Smooth muscle cell (in vitro differentiated cells): ENCODE results near the gene WWP2. TPM values are rescaled to one million over a fixed set of nuclear protein-coding genes. Genes with fewer than 3 reads are reported as not detected.
A peak's percentile ranks its signal among the peaks of the same experiment; 100 is the strongest.

Source experiments
- DNase-seq: peaks from one replicate; lab custom pipeline; 2025; ENCODE audit not compliant: unreplicated experiment; lab: John Stamatoyannopoulos, UW
- H2AFZ ChIP-seq: fragments of 200-600 bp; sonication (generic); 2 replicates; pipeline ENCODE4 v1.6.0; 2016; ENCODE audit warnings: antibody characterized with exemption, low read depth, mild to moderate bottlenecking
- H3F3A ChIP-seq: fragments of 200-600 bp; sonication (generic); 2 replicates; pipeline ENCODE4 v1.6.0; 2017; ENCODE audit warnings: antibody characterized with exemption, low read depth
- H3K27ac ChIP-seq: fragments of 200-600 bp; sonication (generic); 2 replicates; pipeline ENCODE4 v1.5.1; 2016; ENCODE audit warnings: low read depth, mild to moderate bottlenecking
- H3K27me3 ChIP-seq: fragments of 200-600 bp; sonication (generic); 2 replicates; pipeline ENCODE4 v1.6.1; 2016; ENCODE audit warnings: low read depth, mild to moderate bottlenecking
- H3K36me3 ChIP-seq: fragments of 200-600 bp; sonication (generic); 2 replicates; pipeline ENCODE4 v1.5.1; 2016; ENCODE audit warnings: low read depth
- H3K4me1 ChIP-seq: fragments of 200-600 bp; sonication (generic); 2 replicates; pipeline ENCODE4 v1.5.1; 2016; ENCODE audit warnings: low read depth
- H3K4me2 ChIP-seq: fragments of 200-600 bp; sonication (generic); 2 replicates; pipeline ENCODE4 v1.6.0; 2016; ENCODE audit warnings: mild to moderate bottlenecking
- H3K4me3 ChIP-seq: fragments of 200-600 bp; sonication (generic); 2 replicates; pipeline ENCODE4 v1.5.1; 2016; ENCODE audit warnings: mild to moderate bottlenecking
- H3K79me2 ChIP-seq: fragments of 200-600 bp; sonication (generic); 2 replicates; pipeline ENCODE4 v1.6.0; 2016; ENCODE audit warnings: low read depth, mild to moderate bottlenecking
- H3K9ac ChIP-seq: fragments of 200-600 bp; sonication (generic); 2 replicates; pipeline ENCODE4 v1.6.0; 2016; ENCODE audit warnings: low read depth
- H3K9me3 ChIP-seq: fragments of 200-600 bp; sonication (generic); replicated peaks from 2 replicates; pipeline ENCODE4 v1.5.1; 2016; ENCODE audit warnings: low read depth
- H4K20me1 ChIP-seq: fragments of 200-600 bp; sonication (generic); 2 replicates; pipeline ENCODE4 v1.6.0; 2016; ENCODE audit warnings: low read depth
- WGBS: methylation state at CpG from one replicate; pipeline ENCODE4 v1.1.7; 2016; ENCODE audit warnings: low lambda C conversion rate; 5-methylcytosine and 5-hydroxymethylcytosine counted together
- polyA plus RNA-seq: library from polyadenylated mRNA; unstranded; fragments of >200 nt; fragmentation: Nextera tagmentation; extraction: Ambion mirVana; gene quantifications from 2 replicates; pipeline ENCODE4 v1.2.1, GENCODE V29; 2016
- total RNA-seq: library from RNA; depleted of rRNA; stranded (reverse); fragments of >200 nt; gene quantifications from 2 replicates; pipeline ENCODE4 v1.2.3, GENCODE V29; 2014
- TF ChIP-seq, protein P1 (sequence below): fragments of 200-600 bp; sonication (generic); IDR thresholded peaks from 2 replicates; pipeline ENCODE4 v1.5.1; 2017; ENCODE audit warnings: borderline replicate concordance, mild to moderate bottlenecking, antibody characterized with exemption; ENCODE audit not compliant: insufficient read depth, poor library complexity, severe bottlenecking

WWP2 gene
- total and polyA plus RNA-seq, 2 experiments from 2014 or later, result 7.8 to 9.0 TPM

DNA sequence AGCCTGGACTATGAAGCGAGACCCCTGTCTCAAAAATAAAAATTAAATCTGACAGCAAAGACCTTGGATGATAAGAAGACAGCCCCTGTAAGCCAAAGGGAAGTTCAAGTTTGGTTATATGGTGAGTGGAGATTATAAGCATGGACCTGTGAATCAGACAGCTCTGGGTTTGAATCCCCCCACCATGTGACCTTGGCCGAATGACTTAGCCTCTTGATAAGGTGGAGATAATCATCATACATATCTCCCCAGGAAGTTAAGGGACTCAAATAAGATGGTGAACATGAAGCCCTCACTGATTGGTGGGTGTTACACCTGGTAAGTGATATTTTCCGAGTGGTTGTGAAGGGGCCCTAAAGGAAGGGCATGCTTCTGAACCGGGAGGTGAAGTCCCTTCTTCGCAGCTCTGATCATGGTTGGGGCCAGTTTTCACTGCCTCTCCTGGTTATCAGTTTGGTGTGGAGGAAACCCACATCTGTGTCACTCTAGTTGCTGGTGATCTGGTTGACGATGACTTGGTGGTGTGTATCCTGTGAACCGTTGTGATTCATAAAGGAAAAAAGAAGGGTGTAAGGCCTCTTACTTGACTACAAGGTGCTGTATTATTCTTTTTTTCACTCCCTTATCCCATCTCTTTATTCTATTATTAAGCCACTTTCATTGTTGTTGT lies 127.3 kb downstream of the WWP2 start:
- peaks cover 11% of the 10 kb centered on the region for H3K4me1 ChIP-seq
- H3K79me2 ChIP-seq, result no peaks in the 10 kb centered on the region
- peaks cover 17% of the 10 kb centered on the region for H3F3A ChIP-seq
- no peaks in the 10 kb centered on the region for H3K36me3 ChIP-seq
- no peak overlapping the region for H3K4me3 ChIP-seq
- no peak overlapping the region for H3K9ac ChIP-seq
- H3K4me2 ChIP-seq, result peak overlapping the region; percentile 80
- H3K9me3 ChIP-seq, result peaks cover 8% of the 10 kb centered on the region
- no peaks in the 10 kb centered on the region for H3K27me3 ChIP-seq
- H4K20me1 ChIP-seq, result no peaks in the 10 kb centered on the region
- no peak overlapping the region for H2AFZ ChIP-seq
- WGBS, result 92% methylated on average over 7 of the region's 7 CpGs
- no peak for DNase-seq
- TF ChIP-seq, protein P1, sequence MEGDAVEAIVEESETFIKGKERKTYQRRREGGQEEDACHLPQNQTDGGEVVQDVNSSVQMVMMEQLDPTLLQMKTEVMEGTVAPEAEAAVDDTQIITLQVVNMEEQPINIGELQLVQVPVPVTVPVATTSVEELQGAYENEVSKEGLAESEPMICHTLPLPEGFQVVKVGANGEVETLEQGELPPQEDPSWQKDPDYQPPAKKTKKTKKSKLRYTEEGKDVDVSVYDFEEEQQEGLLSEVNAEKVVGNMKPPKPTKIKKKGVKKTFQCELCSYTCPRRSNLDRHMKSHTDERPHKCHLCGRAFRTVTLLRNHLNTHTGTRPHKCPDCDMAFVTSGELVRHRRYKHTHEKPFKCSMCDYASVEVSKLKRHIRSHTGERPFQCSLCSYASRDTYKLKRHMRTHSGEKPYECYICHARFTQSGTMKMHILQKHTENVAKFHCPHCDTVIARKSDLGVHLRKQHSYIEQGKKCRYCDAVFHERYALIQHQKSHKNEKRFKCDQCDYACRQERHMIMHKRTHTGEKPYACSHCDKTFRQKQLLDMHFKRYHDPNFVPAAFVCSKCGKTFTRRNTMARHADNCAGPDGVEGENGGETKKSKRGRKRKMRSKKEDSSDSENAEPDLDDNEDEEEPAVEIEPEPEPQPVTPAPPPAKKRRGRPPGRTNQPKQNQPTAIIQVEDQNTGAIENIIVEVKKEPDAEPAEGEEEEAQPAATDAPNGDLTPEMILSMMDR, result no peak
- H3K27ac ChIP-seq, result peak overlapping the region; percentile 93

DNA sequence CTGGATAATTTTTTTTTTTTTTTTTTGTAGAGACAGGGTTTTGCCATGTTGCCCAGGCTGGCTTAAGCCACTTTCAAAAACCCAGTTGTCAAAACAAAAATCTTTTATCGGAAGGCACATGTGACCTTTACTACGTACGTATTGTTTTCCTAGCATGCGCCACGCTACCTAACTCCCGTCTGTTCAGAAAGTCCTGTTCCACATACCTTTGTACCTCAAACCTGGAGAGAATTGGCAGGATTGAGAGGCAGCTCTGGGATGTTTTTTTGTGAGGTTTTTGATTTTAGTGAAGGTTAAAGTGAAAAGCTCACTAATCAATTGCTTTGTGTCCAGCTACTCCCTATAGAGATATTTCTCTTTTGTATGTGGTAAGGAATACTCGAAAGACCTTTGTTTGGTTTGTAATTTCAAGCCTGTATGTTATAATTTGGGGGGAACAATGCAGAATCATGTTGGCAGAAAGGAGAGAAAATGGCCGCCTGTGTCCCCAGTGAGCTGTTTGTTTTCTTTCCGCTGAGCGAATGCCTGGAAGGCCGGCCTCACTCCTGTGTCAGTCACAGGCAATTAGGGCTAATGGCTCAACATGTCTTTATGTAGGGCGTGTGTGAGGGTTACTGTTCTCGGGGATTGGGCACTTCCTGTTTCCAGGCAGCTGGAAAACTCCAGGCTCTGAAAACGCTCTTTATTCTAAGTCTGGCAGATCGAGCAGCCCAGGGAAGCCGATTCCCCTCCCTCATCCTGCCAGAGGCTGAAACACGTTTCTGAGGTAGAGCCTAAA lies 128.2 kb downstream of the WWP2 start:
- H3K27ac ChIP-seq, result peak overlapping the region; percentile 93
- DNase-seq, result peak; percentile 16
- peaks cover under 1% of the 10 kb centered on the region for H3K9me3 ChIP-seq
- H3K4me1 ChIP-seq, result peaks cover 11% of the 10 kb centered on the region
- TF ChIP-seq, protein P1, result no peak
- WGBS, result 37% methylated on average over 17 of the region's 17 CpGs
- H2AFZ ChIP-seq, result peak overlapping the region; percentile 96
- peak overlapping the region; percentile 27 for H3K4me3 ChIP-seq
- no peaks in the 10 kb centered on the region for H3K36me3 ChIP-seq
- H3K4me2 ChIP-seq, result peak overlapping the region; percentile 80
- H3F3A ChIP-seq, result peaks cover 17% of the 10 kb centered on the region
- H3K79me2 ChIP-seq, result no peaks in the 10 kb centered on the region
- peak overlapping the region; percentile 77 for H3K9ac ChIP-seq
- H4K20me1 ChIP-seq, result no peaks in the 10 kb centered on the region
- H3K27me3 ChIP-seq, result no peaks in the 10 kb centered on the region

DNA sequence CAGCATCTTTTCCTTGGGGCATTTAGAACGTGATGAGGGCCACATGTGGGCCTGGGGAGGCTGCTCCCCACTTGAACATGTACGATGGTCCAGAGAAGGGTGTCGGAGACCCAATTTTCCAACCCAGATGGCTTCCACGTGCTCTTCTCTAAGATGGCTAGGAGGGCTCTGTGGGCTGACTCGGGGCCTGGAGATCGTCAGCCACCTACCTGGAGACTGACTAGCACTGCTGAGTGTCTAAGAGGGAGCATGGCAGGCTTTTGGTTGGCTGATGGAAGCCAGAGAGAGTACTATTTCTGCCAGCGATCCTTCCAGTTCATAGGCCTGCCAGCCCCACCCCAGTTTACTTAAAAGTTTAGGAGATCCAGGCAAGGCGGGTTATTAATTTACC lies 128.8 kb downstream of the WWP2 start:
- peak overlapping the region; percentile 77 for H3K9ac ChIP-seq
- peaks cover 17% of the 10 kb centered on the region for H3F3A ChIP-seq
- no peaks in the 10 kb centered on the region for H3K36me3 ChIP-seq
- no peaks in the 10 kb centered on the region for H3K9me3 ChIP-seq
- H3K79me2 ChIP-seq, result no peaks in the 10 kb centered on the region
- TF ChIP-seq, protein P1, result no peak
- H3K27me3 ChIP-seq, result no peaks in the 10 kb centered on the region
- peak overlapping the region; percentile 96 for H2AFZ ChIP-seq
- H4K20me1 ChIP-seq, result no peaks in the 10 kb centered on the region
- H3K4me3 ChIP-seq, result peak overlapping the region; percentile 27
- WGBS, result 47% methylated on average over 8 of the region's 8 CpGs
- no peak for DNase-seq
- peaks cover 11% of the 10 kb centered on the region for H3K4me1 ChIP-seq
- H3K27ac ChIP-seq, result peak overlapping the region; percentile 93
- peak overlapping the region; percentile 80 for H3K4me2 ChIP-seq
